GM19455 (cell line): Measurements from ENCODE around the gene LBP.
"Not testable (repeated sequence)": the region's sequence is repeated elsewhere in the genome, so short reads cannot be mapped to it uniquely, and the experiment has no call there.

ENCODE experiments used
- ATAC-seq: cut with Tn5 transposase; IDR thresholded peaks from one replicate; pipeline ENCODE4 v1.9.1; 2021; ENCODE audit not compliant: unreplicated experiment

The LBP gene

GRCh38 chr20:38346247-38346651, at the start of gene LBP:
Gene LBP, plus strand, starts transcription at chr20:38346482. Its CDS starts 35 bp downstream, at chr20:38346517.
- no peak for ATAC-seq

DNA sequence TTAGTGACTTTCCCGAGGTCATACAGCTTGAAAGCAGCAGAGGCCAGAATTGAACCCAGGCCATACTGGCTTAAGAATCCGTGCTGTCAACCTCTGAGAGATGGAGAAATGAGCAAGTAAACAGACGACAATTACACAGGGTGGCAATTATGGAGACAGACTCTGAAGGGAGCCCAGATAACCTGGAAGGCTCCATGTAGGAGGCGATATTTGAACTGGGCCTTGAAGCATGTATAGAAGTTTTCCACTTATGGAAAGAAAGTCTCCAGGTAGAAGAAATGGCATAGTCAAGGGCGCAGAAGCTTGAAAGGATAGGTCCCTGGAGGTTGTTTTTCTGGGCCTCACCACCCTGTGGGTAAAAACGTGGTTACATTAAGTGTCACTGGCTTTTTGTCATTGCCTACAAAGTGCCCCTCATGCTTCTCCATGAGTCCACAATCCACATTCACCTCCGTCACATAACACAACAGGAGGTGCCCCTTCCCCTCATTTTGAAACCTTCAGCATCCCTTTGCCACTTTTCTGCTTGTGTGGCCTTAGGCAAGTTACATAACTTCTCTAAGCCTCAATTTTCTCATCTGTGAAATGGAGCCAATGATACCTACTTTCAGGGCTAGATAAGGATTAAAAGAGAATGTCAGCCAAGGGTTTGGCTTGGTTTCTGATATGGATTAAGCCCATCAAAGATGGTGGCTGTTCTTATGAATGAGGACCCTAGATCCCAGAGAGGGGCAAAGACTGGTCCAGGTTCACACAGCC, 48.2 kb upstream of the LBP start:
- ATAC-seq: no peak

DNA sequence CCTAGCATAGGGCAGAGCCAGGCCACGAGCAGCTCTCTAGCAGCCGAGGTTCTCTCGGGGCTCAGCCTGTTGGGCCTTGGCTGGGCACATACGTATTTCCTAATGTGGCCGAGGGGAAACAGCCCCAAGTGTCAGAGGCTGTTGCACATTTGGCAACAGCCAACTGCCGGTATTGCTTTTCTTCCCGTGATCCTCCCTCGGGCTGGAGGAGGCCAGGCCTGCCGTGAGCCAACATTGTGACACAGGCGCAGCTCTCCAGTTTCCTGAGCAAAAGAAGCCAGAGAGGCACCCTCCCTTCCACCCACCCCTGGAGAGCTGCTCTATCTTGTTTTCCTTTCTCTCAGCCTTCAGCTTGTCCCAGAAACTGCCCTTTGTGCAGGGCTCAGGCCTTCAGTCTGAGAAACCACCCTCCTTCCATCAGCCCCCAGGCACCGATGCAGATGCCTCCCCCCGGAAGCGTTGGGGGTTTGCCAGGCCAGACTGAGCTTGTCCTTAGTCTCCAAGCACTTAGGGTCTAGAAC, 47.5 kb upstream of the LBP start:
- ATAC-seq: no peak

DNA sequence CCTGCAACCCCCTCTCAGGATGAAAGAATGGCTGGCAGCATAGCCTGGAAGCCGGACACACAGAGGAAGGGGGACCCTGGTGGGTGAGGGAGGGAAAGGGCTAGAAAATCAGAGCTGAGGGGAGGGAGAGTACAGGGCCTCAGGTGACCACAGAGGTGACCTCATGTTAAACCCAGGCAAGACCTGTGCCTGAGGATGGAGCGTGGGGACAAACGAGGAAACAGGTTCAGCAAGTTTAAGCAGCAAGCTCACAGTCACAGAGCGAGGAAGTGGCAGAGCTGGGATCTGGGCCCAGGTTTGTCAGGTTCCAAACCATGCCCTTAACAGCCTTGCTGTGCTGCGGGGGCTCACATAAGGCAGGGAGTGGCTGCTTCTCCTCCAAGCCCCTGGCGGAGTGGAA, 46.3 kb upstream of the LBP start:
- no peak for ATAC-seq

DNA sequence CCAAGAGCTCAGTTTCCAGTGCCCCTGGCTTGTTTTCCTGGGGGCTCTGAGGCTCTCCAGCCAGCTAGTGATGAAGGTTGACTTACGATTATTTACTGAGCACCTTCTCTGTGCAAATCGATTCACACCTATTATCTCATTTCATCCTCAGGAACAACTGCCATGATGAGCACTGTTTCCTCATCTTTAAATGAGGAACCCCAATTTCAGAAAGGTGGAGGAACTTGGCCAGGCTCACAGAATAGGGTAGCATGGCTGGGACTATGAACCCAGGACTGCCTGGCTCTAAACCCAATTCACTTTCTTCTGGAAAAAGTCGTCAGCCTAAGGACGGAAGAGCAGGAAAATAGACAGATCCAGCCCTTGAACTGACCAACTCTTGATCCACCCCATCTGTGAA, 45.8 kb upstream of the LBP start:
- ATAC-seq: no peak

GRCh38 chr20:38301309-38301708, 45.0 kb upstream of the LBP start:
- no peak for ATAC-seq

GRCh38 chr20:38302786-38303185, 43.5 kb upstream of the LBP start:
- ATAC-seq: no peak

- no peak for ATAC-seq
Measured at GRCh38 chr20:38303908-38304379, 42.3 kb upstream of the LBP start, which contains the start of gene BPI. Gene BPI, plus strand, starts transcription at chr20:38304156. Its CDS starts 68 bp downstream, at chr20:38304224.

GRCh38 chr20:38304845-38305447, 41.3 kb upstream of the LBP start:
- no peak for ATAC-seq

DNA sequence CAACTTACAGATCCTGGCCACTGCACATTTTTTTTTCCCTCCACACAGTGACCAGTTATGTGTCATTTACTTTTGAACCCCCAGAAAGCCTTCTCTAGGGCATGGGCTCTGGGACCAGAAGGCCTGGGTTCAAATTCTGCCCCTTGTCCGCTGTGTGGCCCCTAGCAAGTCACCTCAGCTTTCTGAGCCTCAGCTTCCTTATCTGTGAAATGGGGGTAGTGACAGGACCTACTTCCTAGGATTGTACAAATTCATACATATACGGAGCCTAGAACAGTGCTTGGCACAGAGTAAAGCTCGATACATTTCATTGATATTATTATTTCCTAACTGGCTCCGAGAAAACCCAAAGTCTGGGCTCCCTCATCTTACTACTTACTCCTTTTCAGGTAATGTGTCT, 40.7 kb upstream of the LBP start:
- no peak for ATAC-seq

- no peak for ATAC-seq
Measured at GRCh38 chr20:38306379-38306778, 39.9 kb upstream of the LBP start.

DNA sequence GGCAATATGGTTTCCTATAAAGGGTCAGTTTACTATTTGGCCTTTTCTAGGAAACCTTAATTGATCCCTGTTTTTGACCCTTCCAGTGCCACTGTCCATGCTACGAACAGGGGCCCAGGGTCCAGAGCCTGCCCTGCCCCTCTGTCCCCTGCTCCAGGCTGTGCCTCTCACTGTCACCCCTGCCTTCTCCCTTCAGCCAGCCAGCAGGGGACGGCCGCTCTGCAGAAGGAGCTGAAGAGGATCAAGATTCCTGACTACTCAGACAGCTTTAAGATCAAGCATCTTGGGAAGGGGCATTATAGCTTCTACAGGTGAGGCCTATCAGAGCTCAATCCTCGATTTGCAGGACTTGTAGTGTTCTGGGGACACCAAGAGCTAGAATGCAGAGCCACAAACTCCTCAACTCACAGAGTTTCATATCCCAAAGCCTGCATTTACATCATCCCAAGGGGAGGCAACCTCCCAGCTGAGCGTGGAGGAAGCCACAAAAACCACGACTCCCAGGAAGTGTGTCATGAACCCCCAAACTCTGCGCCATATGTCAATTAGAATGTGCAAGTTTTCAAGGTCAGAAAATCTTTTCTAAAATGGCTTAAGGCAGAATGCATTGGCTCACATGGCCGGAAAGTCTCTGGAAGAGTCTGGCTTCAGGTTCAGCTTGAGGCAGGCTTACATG, 38.8 kb upstream of the LBP start:
- no peak for ATAC-seq

DNA sequence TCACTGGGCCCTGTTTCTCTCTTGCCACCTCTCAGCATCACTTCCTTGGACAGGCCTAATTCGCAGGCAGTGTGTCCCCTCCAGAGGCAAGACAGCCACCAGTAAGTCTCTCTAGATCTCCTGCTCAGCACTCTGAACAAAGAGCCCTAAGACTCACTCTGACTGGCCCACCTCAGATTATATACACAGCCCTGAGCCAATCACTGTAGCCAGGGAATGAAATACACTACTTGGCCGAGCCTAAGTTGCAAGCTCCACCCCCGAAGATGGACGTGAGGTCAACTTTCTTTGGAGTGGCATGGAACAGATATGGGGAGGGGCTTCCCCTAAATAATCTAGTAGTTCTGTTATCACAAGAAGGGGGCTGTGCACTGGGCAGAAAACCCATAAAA, 38.2 kb upstream of the LBP start:
- no peak for ATAC-seq

DNA sequence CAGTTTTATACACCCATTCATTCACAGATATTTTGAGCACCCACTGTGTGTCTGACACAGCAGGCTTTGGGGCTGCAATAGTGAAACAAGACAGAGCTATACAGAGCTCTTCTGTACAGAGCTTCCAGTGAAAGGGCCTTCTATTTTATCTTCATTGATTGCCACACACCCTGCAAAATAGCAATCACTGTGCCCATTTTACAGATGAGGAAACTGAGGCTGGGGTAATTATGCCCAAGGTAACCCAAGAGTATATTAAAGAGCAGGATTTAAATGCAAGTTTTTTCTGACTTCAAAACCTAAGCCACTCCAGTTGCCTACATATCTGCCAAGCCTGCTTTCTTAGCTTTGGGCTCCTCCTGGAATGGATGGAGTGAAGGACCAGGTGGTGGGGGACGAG, 37.8 kb upstream of the LBP start:
- no peak for ATAC-seq

GRCh38 chr20:38311091-38311490, 35.2 kb upstream of the LBP start:
- ATAC-seq: no peak

- ATAC-seq: no peak
Measured at GRCh38 chr20:38311491-38311890, 34.8 kb upstream of the LBP start.

DNA sequence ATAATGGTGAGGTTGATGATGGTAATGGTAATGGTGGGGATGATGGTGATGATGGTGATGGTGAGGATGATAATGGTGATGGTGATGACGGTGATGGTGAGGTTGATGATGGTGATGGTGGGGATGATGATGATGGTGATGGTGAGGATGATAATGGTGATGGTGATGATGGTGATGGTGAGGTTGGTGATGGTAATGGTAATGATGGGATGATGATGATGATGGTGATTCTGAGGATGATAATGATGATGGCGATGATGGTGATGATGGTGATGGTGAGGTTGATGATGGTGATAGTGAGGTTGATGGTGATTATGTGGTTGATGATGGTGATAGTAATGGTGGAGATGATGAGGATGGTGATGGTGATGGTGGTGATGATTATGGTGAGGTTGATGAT, 32.6 kb upstream of the LBP start:
- no peak for ATAC-seq

- not testable (repeated sequence) for ATAC-seq
Measured at GRCh38 chr20:38314350-38314749, 31.9 kb upstream of the LBP start.

GRCh38 chr20:38315290-38315966, 30.9 kb upstream of the LBP start:
- ATAC-seq: no peak

- no peak for ATAC-seq
Measured at GRCh38 chr20:38316341-38316740, 29.9 kb upstream of the LBP start.

GRCh38 chr20:38317422-38317821, 28.9 kb upstream of the LBP start:
- no peak for ATAC-seq
